Keratinocyte (primary cell): Measurements from ENCODE around the gene GPC3. TPM values are rescaled to one million over a fixed set of nuclear protein-coding genes. Genes with fewer than 3 reads are reported as not detected.

Experiments used
- DNase-seq: peaks from one replicate; pipeline ENCODE4 v3.0.0-alpha.2; 2011; ENCODE audit warnings: low read depth, missing footprints, low spot score
- FAIRE-seq: peaks from 2 replicates; lab custom pipeline; 2011; peaks lifted over from hg19 to GRCh38; lab: Jason Lieb, UNC
- H2AFZ ChIP-seq: 2 replicates; pipeline ENCODE4 v1.6.0; 2012; ENCODE audit warnings: low read length, control low read depth, inconsistent platforms; ENCODE audit not compliant: control insufficient read depth
- H3K27ac ChIP-seq: 2 replicates; pipeline ENCODE4 v1.5.1; 2011; ENCODE audit warnings: low read length; ENCODE audit not compliant: control insufficient read depth, insufficient read depth
- H3K27me3 ChIP-seq: 3 replicates; pipeline ENCODE4 v1.6.0; 2011; ENCODE audit warnings: low read length; ENCODE audit not compliant: control insufficient read depth, insufficient read depth; ENCODE audit errors: extremely low read depth
- H3K36me3 ChIP-seq, 2 experiments: 2 replicates in 1 of 2; 3 replicates in 1 of 2; pipeline ENCODE4 v1.5.1; 2011; ENCODE audit warnings: low read length in 2 of 2, mild to moderate bottlenecking in 1 of 2; ENCODE audit not compliant: control insufficient read depth in 2 of 2, insufficient read depth in 2 of 2; ENCODE audit errors: extremely low read depth in 1 of 2
- H3K4me1 ChIP-seq: 3 replicates; pipeline ENCODE4 v1.5.1; 2011; ENCODE audit warnings: low read length; ENCODE audit not compliant: control insufficient read depth, insufficient read depth; ENCODE audit errors: extremely low read depth
- H3K4me2 ChIP-seq: 3 replicates; pipeline ENCODE4 v1.6.0; 2011; ENCODE audit warnings: low read depth, low read length; ENCODE audit not compliant: control insufficient read depth, insufficient read depth; ENCODE audit errors: extremely low read depth
- H3K4me3 ChIP-seq, 3 experiments: fragments of 200-600 bp in 1 of 3; sonication (generic) in 1 of 3; 2 replicates in 2 of 3; 3 replicates in 1 of 3; pipeline ENCODE4 v1.5.1; 2011 to 2016; ENCODE audit warnings: low read length in 3 of 3, mild to moderate bottlenecking in 3 of 3, control low read depth in 2 of 3, inconsistent platforms in 1 of 3, low read depth in 1 of 3, mixed read lengths in 1 of 3, mixed run types in 1 of 3, moderate library complexity in 1 of 3; ENCODE audit not compliant: control insufficient read depth in 2 of 3, insufficient read depth in 2 of 3; ENCODE audit errors: extremely low read depth in 1 of 3
- H3K79me2 ChIP-seq: 2 replicates; pipeline ENCODE4 v1.6.0; 2012; ENCODE audit warnings: low read length; ENCODE audit not compliant: control insufficient read depth, insufficient read depth
- H3K9ac ChIP-seq: 3 replicates; pipeline ENCODE4 v1.6.0; 2011; ENCODE audit warnings: low read length; ENCODE audit not compliant: control insufficient read depth, insufficient read depth; ENCODE audit errors: extremely low read depth
- H3K9me1 ChIP-seq: 3 replicates; pipeline ENCODE4 v1.6.0; 2011; ENCODE audit warnings: low read length; ENCODE audit not compliant: control insufficient read depth, insufficient read depth; ENCODE audit errors: extremely low read depth
- H3K9me3 ChIP-seq: 2 replicates; pipeline ENCODE4 v1.5.1; 2012; ENCODE audit warnings: low read depth, low read length; ENCODE audit not compliant: control insufficient read depth
- H4K20me1 ChIP-seq: 3 replicates; pipeline ENCODE4 v1.6.0; 2011; ENCODE audit warnings: low read length; ENCODE audit not compliant: control insufficient read depth, insufficient read depth; ENCODE audit errors: extremely low read depth
- EZH2 ChIP-seq: IDR thresholded peaks from one replicate; pipeline ENCODE4 v1.6.1; 2012; ENCODE audit warnings: inconsistent platforms, mild to moderate bottlenecking, low read length, moderate library complexity
- dilution Hi-C: fragments of 300-500 bp; cut with MboI; formaldehyde crosslinking; loops from one replicate; pipeline ENCODE4 v1.7.0; 2020; ENCODE audit warnings: low sequenced_read_pairs; ENCODE audit not compliant: extremely low pct_ligation_motif_present
- polyA plus RNA-seq, 5 experiments: library from polyadenylated mRNA; depleted of rRNA in 3 of 5; stranded (reverse) in 3 of 5; stranded (forward) in 1 of 5; unstranded in 1 of 5; fragments of >200 nt; gene quantifications; 1 replicate in 1 of 5; 2 replicates in 3 of 5; 3 replicates in 1 of 5; pipeline versions ENCODE4 v1.2.1 to v1.2.3, GENCODE V29; 2011 to 2012; ENCODE audit warnings: missing spikeins in 2 of 5, low read depth in 1 of 5, low replicate concordance in 1 of 5
- TF ChIP-seq, protein P1 (sequence below), 3 experiments: IDR thresholded peaks in 1 of 3; conservative IDR thresholded peaks in 1 of 3; optimal IDR thresholded peaks in 1 of 3; 2 replicates in 2 of 3; 3 replicates in 1 of 3; pipeline versions ENCODE3 to v1.5.1; 2011; ENCODE audit warnings: low read length in 3 of 3, mild to moderate bottlenecking in 3 of 3, moderate library complexity in 2 of 3, control low read depth in 1 of 3, inconsistent platforms in 1 of 3; ENCODE audit not compliant: insufficient read depth in 2 of 3; ENCODE audit errors: extremely low read depth in 1 of 3

The GPC3 gene
- polyA plus RNA-seq, 1 donor (not counting 4 experiments of a cell fraction or from before 2014, with no cell fraction given) = 0.03 TPM

DNA sequence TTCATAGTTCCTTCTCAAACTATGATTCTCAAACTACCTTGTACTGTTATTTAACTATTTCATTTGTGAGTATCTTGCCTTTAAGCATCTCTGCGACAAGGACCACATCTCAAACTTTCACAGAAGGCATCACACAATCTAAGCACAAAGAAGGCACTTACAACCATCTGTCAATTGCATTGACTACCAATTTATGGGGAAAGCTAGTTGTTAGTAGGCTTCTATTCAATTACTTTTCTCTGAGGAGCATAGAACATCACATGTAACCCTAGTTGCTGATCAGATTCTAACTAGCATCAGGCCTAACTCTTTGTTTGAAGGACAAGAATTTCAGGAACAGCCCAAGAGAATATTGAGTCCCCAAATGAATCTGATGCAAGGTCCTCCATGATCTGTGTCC, 74.9 kb downstream of the GPC3 start:
- FAIRE-seq (no peak), DNase-seq (no peak)
- Histone ChIP-seq H3K9me3 (no peaks in the 10 kb centered on the region), H3K4me1 (no peaks in the 10 kb centered on the region), H3K9me1 (no peaks in the 10 kb centered on the region), H3K4me2 (no peak overlapping the region), H3K4me3 (no peak overlapping the region), H3K36me3 (no peaks in the 10 kb centered on the region), H3K79me2 (no peaks in the 10 kb centered on the region), H2AFZ (no peak overlapping the region), H3K27ac (no peak overlapping the region), H3K9ac (no peak overlapping the region), H4K20me1 (no peaks in the 10 kb centered on the region), H3K27me3 (no peaks in the 10 kb centered on the region)
- TF ChIP-seq, protein P1, sequence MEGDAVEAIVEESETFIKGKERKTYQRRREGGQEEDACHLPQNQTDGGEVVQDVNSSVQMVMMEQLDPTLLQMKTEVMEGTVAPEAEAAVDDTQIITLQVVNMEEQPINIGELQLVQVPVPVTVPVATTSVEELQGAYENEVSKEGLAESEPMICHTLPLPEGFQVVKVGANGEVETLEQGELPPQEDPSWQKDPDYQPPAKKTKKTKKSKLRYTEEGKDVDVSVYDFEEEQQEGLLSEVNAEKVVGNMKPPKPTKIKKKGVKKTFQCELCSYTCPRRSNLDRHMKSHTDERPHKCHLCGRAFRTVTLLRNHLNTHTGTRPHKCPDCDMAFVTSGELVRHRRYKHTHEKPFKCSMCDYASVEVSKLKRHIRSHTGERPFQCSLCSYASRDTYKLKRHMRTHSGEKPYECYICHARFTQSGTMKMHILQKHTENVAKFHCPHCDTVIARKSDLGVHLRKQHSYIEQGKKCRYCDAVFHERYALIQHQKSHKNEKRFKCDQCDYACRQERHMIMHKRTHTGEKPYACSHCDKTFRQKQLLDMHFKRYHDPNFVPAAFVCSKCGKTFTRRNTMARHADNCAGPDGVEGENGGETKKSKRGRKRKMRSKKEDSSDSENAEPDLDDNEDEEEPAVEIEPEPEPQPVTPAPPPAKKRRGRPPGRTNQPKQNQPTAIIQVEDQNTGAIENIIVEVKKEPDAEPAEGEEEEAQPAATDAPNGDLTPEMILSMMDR (optimal IDR thresholded peaks at IDR 0.05 in 1 of 3, IDR thresholded peaks at IDR 0.05 in 1 of 3, conservative IDR thresholded peaks at IDR 0.05 in 1 of 3; ENCODE audit: extremely low read depth in 1 of 3, insufficient read depth in 2 of 3, low read length in 3 of 3) = no peak
- no peak for TF ChIP-seq EZH2
- dilution Hi-C loops = no loop called here

DNA sequence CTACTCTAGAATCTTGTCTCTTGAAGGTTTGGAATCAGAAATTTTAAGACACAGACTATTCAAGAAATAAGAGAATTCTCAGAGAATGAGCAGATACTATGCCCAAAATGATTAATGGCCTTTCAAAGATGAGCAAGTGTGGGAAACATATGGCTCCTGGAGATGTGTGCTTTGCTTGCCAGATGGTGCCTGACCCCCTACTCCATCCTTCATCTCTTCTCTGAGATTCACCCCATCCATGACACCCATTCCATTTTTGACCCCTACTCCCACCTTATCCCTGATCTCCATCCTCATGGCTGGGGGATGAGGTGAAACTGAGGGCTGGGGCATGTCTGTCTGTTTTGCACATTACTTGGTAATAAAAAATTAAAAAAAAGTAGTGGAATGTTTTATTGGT, 75.5 kb downstream of the GPC3 start:
- TF ChIP-seq EZH2 = no peak
- TF ChIP-seq, protein P1 (optimal IDR thresholded peaks at IDR 0.05 in 1 of 3, IDR thresholded peaks at IDR 0.05 in 1 of 3, conservative IDR thresholded peaks at IDR 0.05 in 1 of 3; ENCODE audit: extremely low read depth in 1 of 3, insufficient read depth in 2 of 3, low read length in 3 of 3) = no peak
- H2AFZ ChIP-seq = no peak overlapping the region
- H3K4me1 ChIP-seq = no peaks in the 10 kb centered on the region
- no peak for DNase-seq
- H3K79me2 ChIP-seq = no peaks in the 10 kb centered on the region
- no peak for FAIRE-seq
- no peaks in the 10 kb centered on the region for H3K36me3 ChIP-seq
- H4K20me1 ChIP-seq = no peaks in the 10 kb centered on the region
- no peak overlapping the region for H3K4me3 ChIP-seq
- dilution Hi-C loops = no loop called here
- H3K27me3 ChIP-seq = no peaks in the 10 kb centered on the region
- H3K9me1 ChIP-seq = no peaks in the 10 kb centered on the region
- no peak overlapping the region for H3K4me2 ChIP-seq
- H3K9ac ChIP-seq = no peak overlapping the region
- no peak overlapping the region for H3K27ac ChIP-seq
- H3K9me3 ChIP-seq = no peaks in the 10 kb centered on the region
